ENCODE data around the gene KDM5A.
A peak's percentile ranks its signal among the peaks of the same experiment; 100 is the strongest.

GRCh38 chr12:388541-389141, 479 bp downstream of the KDM5A start:
- TF ChIP-seq CTCF (IDR thresholded peaks at IDR 0.05): no peak
- no peak for TF ChIP-seq MYC (IDR thresholded peaks at IDR 0.05; ENCODE audit: borderline replicate concordance, low read length)
- no peak for TF ChIP-seq HOXA7 (CRISPR knock-in tag; IDR thresholded peaks at IDR 0.05)
- no peak for TF ChIP-seq EP300 (IDR thresholded peaks at IDR 0.05)
- TF ChIP-seq ESRRA (IDR thresholded peaks at IDR 0.05; ENCODE audit: borderline replicate concordance, low read length): no peak
- TF ChIP-seq JUN (IDR thresholded peaks at IDR 0.05): 0 out of 5 replicates have a peak, but pooled peaks of 1 of the 2 experiments have one; percentile 2
- TF ChIP-seq BHLHE40 (IDR thresholded peaks at IDR 0.05; ENCODE audit: low read depth, low read length): no peak
- TF ChIP-seq HOXB5 (CRISPR knock-in tag; IDR thresholded peaks at IDR 0.05): no peak
- no peak for TF ChIP-seq USF2 (IDR thresholded peaks at IDR 0.05)
- TF ChIP-seq HDAC2 (IDR thresholded peaks at IDR 0.05): 0 out of 2 replicates have a peak, but pooled peaks have one; percentile 15
- TF ChIP-seq SMC3 (IDR thresholded peaks at IDR 0.05): no peak
- no peak for TF ChIP-seq RAD21 (conservative IDR thresholded peaks at IDR 0.05 in 1 of 2, IDR thresholded peaks at IDR 0.05 in 1 of 2)
- no peak for TF ChIP-seq FOSL2 (IDR thresholded peaks at IDR 0.05)
- TF ChIP-seq FOSL2 (CRISPR knock-in tag; IDR thresholded peaks at IDR 0.05): no peak
